ENCODE measurements around the gene CCL22.
A peak's percentile ranks its signal among the peaks of the same experiment; 100 is the strongest.

Gene CCL22

GRCh38 chr16:57377080-57377841, 18.7 kb downstream of the CCL22 start:
- no peak for DNase-seq

- DNase-seq: no peak
Observed at GRCh38 chr16:57379579-57379978, 21.0 kb downstream of the CCL22 start.

- DNase-seq: peak; percentile 11
Observed at GRCh38 chr16:57380671-57381462, 22.3 kb downstream of the CCL22 start.

GRCh38 chr16:57381791-57382534, 23.4 kb downstream of the CCL22 start:
- no peak for DNase-seq

GRCh38 chr16:57382535-57383275, 24.1 kb downstream of the CCL22 start:
- DNase-seq: no peak

- DNase-seq: no peak
Observed at GRCh38 chr16:57383276-57384247, 25.0 kb downstream of the CCL22 start.

GRCh38 chr16:57384248-57385070, 25.9 kb downstream of the CCL22 start:
- DNase-seq: no peak

- DNase-seq: no peak
Observed at GRCh38 chr16:57385083-57385482, 26.5 kb downstream of the CCL22 start.

- no peak for DNase-seq
Observed at GRCh38 chr16:57386381-57386951, 27.9 kb downstream of the CCL22 start.

GRCh38 chr16:57387598-57388354, 29.2 kb downstream of the CCL22 start:
- no peak for DNase-seq

GRCh38 chr16:57388359-57389086, 29.9 kb downstream of the CCL22 start:
- DNase-seq: no peak

GRCh38 chr16:57389087-57389468, 30.5 kb downstream of the CCL22 start:
- no peak for DNase-seq

GRCh38 chr16:57390636-57391295, 32.2 kb downstream of the CCL22 start:
- no peak for DNase-seq

- DNase-seq: no peak
Observed at GRCh38 chr16:57391300-57391699, 32.7 kb downstream of the CCL22 start.

GRCh38 chr16:57391708-57392107, 33.1 kb downstream of the CCL22 start:
- no peak for DNase-seq

GRCh38 chr16:57392694-57393093, 34.1 kb downstream of the CCL22 start:
- no peak for DNase-seq

GRCh38 chr16:57394444-57394843, 35.9 kb downstream of the CCL22 start:
- no peak for DNase-seq

- DNase-seq: no peak
Observed at GRCh38 chr16:57395026-57395425, 36.4 kb downstream of the CCL22 start.

All from CD4-positive, alpha-beta T cell treated with Interleukin-6 for 4 hours (primary cell).